GM21576 (cell line): ENCODE measurements around the gene OGDH.

Experiments
- ATAC-seq: cut with Tn5 transposase; IDR thresholded peaks from one replicate; pipeline ENCODE4 v1.9.1; 2021; ENCODE audit warnings: mild to moderate bottlenecking, moderate library complexity; ENCODE audit not compliant: unreplicated experiment

Gene OGDH

DNA sequence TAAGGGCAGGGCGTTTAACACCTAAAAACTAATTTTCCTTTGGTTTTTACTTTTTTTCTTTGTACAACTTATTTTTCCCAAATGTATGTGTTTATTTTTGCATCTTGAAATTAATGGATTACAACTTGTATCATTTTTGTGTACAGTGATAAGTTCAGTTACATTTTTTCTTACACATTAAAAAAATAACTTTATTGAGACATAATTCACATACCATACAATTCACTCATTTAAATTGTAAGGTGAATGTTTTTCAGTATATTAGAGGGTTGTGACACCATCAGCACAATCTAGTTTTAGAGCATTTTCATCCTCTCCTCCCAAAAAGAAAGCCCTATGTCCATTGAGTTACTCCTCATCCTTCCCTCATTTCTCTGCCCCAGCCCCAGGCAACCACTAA is 11.6 kb downstream of the OGDH start:
- no peak for ATAC-seq

DNA sequence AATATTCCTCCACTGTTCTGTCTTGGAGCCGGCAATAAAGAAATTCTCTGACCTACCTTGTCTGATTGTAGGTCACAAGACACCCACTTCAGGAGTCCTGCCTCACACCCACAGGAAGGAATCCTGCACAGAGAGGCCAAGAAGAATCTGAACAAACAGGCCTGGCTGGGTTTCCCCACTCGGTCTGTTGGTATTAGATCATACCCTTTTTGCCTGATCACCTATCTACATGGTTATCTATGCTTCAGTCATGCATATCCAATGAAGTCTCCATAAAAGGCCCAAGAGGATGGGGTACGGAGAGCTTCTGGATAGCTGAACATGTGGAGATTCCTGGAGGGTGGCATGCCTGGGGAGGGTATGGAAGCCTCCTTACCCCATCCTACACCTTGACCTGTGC is 12.3 kb downstream of the OGDH start:
- ATAC-seq: no peak

DNA sequence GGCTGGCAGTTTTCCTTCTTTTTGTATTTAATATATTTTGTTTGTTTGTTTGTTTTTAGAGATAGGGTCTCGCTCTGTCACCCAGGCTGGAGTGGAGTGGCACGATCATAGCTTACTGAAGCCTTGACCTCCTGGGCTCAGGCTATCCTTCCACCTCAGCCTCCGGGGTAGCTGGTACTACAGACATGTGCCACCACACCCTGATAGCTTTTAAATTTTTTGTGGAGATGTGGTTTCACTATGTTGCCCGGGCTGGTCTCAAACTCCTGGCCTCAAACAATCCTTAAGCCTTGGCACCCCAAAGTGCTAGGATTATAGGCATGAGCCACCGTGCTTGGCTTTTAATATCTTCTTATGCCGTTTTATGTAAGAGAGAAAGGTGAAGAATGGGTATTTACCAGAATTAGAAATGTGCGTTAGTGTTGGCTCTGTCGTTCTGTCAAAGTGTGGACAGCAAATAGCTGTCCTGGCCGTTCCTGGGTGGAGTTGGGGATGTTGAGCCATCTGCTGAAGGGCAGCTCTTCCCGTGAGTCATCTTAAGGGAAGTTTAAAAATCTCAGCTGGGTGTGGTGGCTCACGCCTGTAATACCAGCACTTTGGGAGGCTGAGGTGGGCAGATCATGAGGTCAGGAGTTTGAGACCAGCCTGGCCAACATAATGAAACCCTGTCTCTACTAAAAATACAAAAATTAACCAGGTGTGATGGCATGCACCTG is 14.8 kb downstream of the OGDH start:
- no peak for ATAC-seq

DNA sequence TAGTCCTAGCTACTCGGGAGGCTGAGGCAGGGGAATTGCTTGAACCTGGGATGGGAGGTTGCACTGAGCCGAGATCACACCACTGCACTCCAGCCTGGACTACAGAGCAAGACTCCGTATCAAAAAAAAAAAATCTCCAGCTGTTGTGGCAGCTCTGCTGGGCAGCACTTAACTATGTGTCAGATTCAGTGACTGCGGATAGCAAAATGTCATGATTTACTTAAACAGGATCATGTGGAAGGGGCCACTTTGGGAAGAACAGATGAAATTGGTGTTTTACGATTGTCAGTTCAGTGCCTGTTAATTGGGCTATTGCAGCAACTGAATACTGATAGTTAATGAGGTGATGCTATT is 15.3 kb downstream of the OGDH start:
- no peak for ATAC-seq

DNA sequence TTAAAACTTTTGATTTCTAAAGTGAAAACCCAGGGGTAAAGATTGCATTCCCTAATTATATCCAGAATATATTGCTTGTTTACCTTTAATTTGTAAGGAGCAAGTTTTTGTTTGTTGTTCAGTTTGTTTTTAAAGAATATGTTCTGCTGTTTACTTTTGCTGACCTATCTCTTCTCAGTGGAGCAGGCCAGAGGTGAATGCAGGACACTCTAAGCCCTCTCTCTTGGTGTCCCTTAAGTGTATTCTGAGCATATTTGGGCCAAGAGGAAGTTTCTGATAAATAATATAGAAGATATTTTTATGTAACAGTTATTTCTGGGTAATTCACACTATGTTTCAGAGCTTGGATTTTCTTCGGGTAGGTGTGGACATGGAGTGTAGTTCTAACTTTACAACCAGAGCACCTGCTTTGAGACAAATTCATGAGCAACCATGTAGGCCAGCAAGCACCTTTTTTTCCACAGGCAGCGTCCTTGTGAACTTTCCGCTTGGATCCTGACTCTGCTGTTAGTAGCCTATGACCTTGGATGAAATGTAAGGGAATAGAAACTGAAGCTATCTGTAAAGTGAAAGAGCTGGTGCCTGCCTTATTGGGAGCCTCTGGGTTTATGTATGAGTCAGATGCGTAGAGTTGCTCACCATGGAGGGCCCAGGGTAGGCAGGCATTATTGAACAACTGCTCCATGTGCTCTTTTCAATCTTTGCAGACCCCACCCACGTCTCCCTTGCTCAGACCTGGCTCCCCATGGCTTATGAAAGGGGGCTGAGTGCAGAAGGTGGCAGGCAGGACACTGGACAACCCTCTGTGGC is 16.1 kb downstream of the OGDH start:
- peak; percentile 65 for ATAC-seq

DNA sequence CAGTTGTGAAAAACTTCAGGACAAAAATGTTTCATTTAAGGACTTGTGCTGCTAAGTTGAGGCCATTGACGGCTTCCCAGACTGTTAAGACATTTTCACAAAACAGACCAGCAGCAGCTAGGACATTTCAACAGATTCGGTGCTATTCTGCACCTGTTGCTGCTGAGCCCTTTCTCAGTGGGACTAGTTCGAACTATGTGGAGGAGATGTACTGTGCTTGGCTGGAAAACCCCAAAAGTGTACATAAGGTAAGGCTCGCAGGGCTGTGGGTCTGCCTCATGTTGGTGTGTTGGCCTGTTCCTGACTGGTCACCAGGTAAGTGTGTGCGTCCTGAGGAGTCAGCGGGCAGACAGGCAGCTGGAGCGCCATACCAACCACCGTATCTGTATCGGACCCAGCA is 17.9 kb downstream of the OGDH start:
- ATAC-seq: no peak

- no peak for ATAC-seq
These were observed 19.4 kb downstream of the OGDH start for GRCh38 chr7:44625526-44626471.

DNA sequence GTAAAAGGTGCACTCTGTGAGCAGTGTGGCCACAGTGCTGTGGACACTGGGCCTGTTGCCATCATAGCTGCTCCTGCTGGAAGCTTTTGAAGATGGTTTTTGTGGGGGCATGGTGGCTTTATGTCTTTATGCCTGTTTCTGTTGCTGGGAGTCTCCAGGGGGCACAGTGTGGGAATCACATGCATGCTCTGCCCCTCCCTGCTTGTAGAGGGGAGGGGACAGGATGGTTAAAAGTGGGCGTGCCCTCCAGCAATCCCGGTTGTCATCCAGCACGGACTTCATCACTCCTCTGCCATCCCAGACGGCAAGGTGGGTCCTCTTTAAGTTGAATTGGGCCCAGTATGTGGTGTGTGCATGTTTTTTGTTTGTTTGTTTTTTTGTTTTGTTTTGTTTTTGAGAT is 20.2 kb downstream of the OGDH start:
- ATAC-seq: no peak

GRCh38 chr7:44629829-44630522 is 23.5 kb downstream of the OGDH start:
- ATAC-seq: peak; percentile 52

- no peak for ATAC-seq
These were observed 24.5 kb downstream of the OGDH start for GRCh38 chr7:44630792-44631457.

- ATAC-seq: no peak
These were observed 25.2 kb downstream of the OGDH start for GRCh38 chr7:44631458-44632115.

GRCh38 chr7:44632196-44632595 is 25.8 kb downstream of the OGDH start:
- no peak for ATAC-seq

DNA sequence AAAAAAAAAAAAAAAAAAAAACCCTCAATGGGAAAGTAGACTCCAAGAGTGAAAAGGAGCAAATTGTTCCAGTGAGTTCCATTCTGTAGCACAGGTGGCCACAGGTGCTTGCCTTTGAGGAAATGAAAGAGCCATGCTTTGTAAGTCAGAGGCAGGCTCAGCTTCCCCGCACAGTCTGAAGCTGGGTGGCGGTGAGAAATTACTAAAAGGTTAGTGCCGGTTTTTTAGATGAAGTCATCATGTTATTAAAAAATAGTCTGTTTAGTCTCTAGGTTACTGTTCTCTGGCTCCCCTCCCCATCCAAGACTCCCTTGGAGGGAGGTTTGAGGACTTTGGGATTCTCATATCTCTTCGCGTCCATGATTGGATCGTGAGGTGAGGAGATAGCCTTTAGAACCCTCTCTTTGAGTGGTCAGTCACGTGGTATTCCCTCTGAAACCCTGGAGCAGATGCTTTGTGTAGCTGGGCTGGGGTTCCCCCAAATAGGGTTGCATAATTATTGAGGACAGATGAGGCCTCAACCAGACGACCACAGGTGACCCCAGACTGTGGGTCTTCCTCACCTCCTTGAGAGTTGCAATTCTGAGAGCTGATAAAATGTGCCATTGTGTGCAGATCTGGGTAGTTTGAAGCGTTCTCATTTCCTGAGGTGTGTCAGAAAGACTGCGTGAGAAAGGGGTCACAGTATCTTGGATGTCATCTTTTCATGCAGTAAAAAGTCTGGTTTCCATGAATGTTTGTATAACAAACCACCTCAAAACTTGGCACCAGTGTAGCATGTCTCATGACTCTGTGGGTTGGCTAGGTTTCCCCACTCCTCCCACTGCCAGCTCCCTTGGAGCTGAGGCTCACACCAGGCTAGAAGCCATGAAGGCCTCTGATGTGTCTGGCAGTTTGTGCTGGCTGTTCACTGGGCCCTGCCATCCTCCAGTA is 27.1 kb downstream of the OGDH start:
- ATAC-seq: peak; percentile 57

- ATAC-seq: no peak
These were observed 27.9 kb downstream of the OGDH start for GRCh38 chr7:44634187-44634838.

- ATAC-seq: no peak
These were observed 28.6 kb downstream of the OGDH start for GRCh38 chr7:44634839-44635591.

GRCh38 chr7:44636041-44636584 is 29.7 kb downstream of the OGDH start:
- ATAC-seq: no peak

DNA sequence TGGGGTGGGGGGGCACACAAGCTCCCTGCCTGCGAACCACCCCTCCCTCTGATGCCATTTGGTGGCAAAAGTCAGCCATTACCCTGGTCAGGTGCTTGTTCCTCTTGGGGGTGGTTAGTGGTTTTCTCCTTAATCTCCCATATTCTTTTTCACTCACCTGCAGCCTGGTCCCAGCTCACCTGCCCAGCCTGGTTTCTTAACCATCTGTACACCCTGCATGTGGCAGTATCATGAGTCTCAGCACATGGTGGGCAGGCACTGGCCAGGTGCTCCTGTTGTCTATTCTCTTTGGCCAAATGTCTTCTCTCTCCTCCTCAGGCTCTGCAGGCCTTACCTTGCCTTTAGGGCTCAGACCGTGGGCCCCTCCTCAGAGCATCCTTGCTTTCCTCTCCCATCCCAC is 30.5 kb downstream of the OGDH start:
- ATAC-seq: no peak
